ENCODE results near the gene HMGCS2.

GRCh38 chr1:119781434-119782210, 12.9 kb upstream of the HMGCS2 start:
- TF ChIP-seq CTCF (IDR thresholded peaks at IDR 0.05) (no peak; the same call in 1 of the 2 replicates), MXI1 (IDR thresholded peaks at IDR 0.05; ENCODE audit: low read depth, low read length) (no peak), POLR2AphosphoS5 (IDR thresholded peaks at IDR 0.05; ENCODE audit: low read depth, low read length) (no peak), SMC3 (IDR thresholded peaks at IDR 0.05; ENCODE audit: low read depth, low read length) (no peak)

Data from SK-N-SH (cell line).